ENCODE measurements around the gene CSNK1E.

CSNK1E gene

GRCh38 chr22:38300946-38301345 is 16.3 kb downstream of the CSNK1E start:
- no peak for TF ChIP-seq GABPA (IDR thresholded peaks at IDR 0.05; ENCODE audit: low read depth)
- TF ChIP-seq POLR2AphosphoS5 (IDR thresholded peaks at IDR 0.05; ENCODE audit: low read depth): no peak
- TF ChIP-seq SPI1 (IDR thresholded peaks at IDR 0.05; ENCODE audit: borderline replicate concordance, low read depth): no peak
- TF ChIP-seq REST (IDR thresholded peaks at IDR 0.05; ENCODE audit: insufficient replicate concordance, low read depth): no peak
- no peak for TF ChIP-seq CTCF (IDR thresholded peaks at IDR 0.05; ENCODE audit: insufficient read depth, low read length)
- H3K4me3 ChIP-seq (replicated peaks; ENCODE audit: insufficient read depth, low read length): no peak overlapping the region
- H3K27ac ChIP-seq (replicated peaks): no peak overlapping the region
- no peaks in the 10 kb centered on the region for H3K27me3 ChIP-seq (ENCODE audit: insufficient read depth, poor library complexity, severe bottlenecking)
- no peak for DNase-seq (ENCODE audit: low read depth in 1 of 2, low spot score in 1 of 2)

- no peaks in the 10 kb centered on the region for H3K27me3 ChIP-seq (ENCODE audit: insufficient read depth, poor library complexity, severe bottlenecking)
- no peak for TF ChIP-seq REST (IDR thresholded peaks at IDR 0.05; ENCODE audit: insufficient replicate concordance, low read depth)
- no peak for TF ChIP-seq SPI1 (IDR thresholded peaks at IDR 0.05; ENCODE audit: borderline replicate concordance, low read depth)
- no peak for TF ChIP-seq CTCF (IDR thresholded peaks at IDR 0.05; ENCODE audit: insufficient read depth, low read length)
- TF ChIP-seq POLR2AphosphoS5 (IDR thresholded peaks at IDR 0.05; ENCODE audit: low read depth): no peak
- no peak for TF ChIP-seq GABPA (IDR thresholded peaks at IDR 0.05; ENCODE audit: low read depth)
- H3K4me3 ChIP-seq (replicated peaks; ENCODE audit: insufficient read depth, low read length): no peak overlapping the region
- DNase-seq (ENCODE audit: low read depth in 1 of 2, low spot score in 1 of 2): no peak
- H3K27ac ChIP-seq (replicated peaks): no peak overlapping the region
These were observed 16.9 kb downstream of the CSNK1E start for GRCh38 chr22:38300197-38300945.

GRCh38 chr22:38299770-38300102 is 17.5 kb downstream of the CSNK1E start:
- H3K27ac ChIP-seq (replicated peaks): no peak overlapping the region

More at GRCh38 chr22:38299770-38300102, 17.5 kb downstream of the CSNK1E start:
- H3K27me3 ChIP-seq (ENCODE audit: insufficient read depth, poor library complexity, severe bottlenecking): no peaks in the 10 kb centered on the region
- no peak overlapping the region for H3K4me3 ChIP-seq (replicated peaks; ENCODE audit: insufficient read depth, low read length)
- DNase-seq (ENCODE audit: low read depth in 1 of 2, low spot score in 1 of 2): no peak
- TF ChIP-seq GABPA (IDR thresholded peaks at IDR 0.05; ENCODE audit: low read depth) (no peak), SPI1 (IDR thresholded peaks at IDR 0.05; ENCODE audit: borderline replicate concordance, low read depth) (no peak), POLR2AphosphoS5 (IDR thresholded peaks at IDR 0.05; ENCODE audit: low read depth) (no peak), CTCF (IDR thresholded peaks at IDR 0.05; ENCODE audit: insufficient read depth, low read length) (no peak), REST (IDR thresholded peaks at IDR 0.05; ENCODE audit: insufficient replicate concordance, low read depth) (no peak)

All from HL-60 (cell line).